DND-41 (cell line): Measurements from ENCODE around the gene PARP1.

Experiments
- CTCF ChIP-seq: IDR thresholded peaks from 2 replicates; pipeline ENCODE4 v1.5.1; 2012; ENCODE audit warnings: borderline replicate concordance, low read length, moderate library complexity, mild to moderate bottlenecking; ENCODE audit not compliant: poor library complexity, severe bottlenecking; ENCODE audit errors: extremely low read depth
- EZH2 ChIP-seq: IDR thresholded peaks from 3 replicates; pipeline ENCODE4 v1.6.1; 2012; ENCODE audit warnings: borderline replicate concordance, low read depth, mild to moderate bottlenecking, moderate library complexity, low read length, inconsistent platforms; ENCODE audit not compliant: severe bottlenecking

- TF ChIP-seq CTCF (peak; percentile 62), EZH2 (no peak)
These were observed 16.5 kb upstream of the PARP1 start for GRCh38 chr1:226424221-226425003.
